NCI-H2107 treated with DMSO at 0.1 percent for 48 hours (cell line): ENCODE data around the gene CHRNA5.

Experiments
- DNase-seq: peaks from one replicate; lab custom pipeline; 2025; ENCODE audit not compliant: unreplicated experiment; lab: John Stamatoyannopoulos, UW

The CHRNA5 gene

DNA sequence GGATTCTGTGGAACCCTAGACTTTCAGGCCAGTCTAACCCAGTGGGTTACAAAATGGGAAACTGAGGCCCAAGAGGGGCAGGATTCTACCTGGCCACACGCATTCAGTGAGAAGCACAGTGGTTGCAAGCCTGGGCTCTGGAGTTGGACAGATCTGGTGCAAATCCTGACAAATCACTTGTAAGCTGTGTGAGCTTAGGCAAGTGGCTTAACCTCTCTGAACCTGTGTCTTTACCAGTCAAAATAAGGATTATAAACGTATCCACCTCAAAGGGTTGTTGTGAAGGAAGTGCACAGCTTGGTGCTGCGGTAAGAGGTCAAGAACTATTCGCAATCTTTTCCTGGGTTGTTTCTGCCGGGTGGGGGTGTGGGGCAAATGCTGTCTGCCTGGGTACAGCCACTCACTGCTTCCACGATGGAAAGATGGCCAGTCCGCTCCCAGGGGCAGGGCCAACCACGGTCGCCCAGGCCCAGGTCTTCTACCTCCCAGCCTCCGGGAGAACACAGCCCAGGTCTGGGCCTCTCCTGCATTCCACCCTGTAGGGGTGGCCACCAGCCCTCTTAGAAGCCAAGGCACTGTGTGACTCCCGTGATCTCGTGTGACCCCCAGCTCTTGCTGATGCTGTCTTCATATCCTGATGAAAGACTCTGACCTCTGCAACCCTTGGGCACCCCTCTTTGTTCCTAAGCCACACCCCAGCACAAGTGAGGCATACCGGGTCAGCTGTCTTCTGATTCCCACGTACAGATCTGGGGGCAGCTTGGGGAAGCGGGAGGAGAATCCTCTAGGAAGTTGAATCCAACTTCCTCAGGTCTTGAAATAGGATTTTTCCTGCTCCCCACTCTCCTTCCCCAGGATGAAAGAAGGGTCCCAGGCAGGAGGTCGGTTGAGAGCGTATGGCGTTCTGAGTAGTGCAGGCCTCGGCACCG lies 54.0 kb downstream of the CHRNA5 start:
- DNase-seq, result no peak

GRCh38 chr15:78620021-78620526 lies 54.8 kb downstream of the CHRNA5 start:
- DNase-seq, result peak; percentile 4

- no peak for DNase-seq
Observed at GRCh38 chr15:78620527-78621421, 55.5 kb downstream of the CHRNA5 start, which contains the start of gene CHRNA3. Gene CHRNA3, minus strand, starts transcription at chr15:78620996. Its CDS starts 202 bp downstream, at chr15:78620794.

- no peak for DNase-seq
Observed at GRCh38 chr15:78621810-78622402, 56.6 kb downstream of the CHRNA5 start.

- DNase-seq, result no peak
Observed at GRCh38 chr15:78623786-78624497, 58.6 kb downstream of the CHRNA5 start.

GRCh38 chr15:78624651-78625590 lies 59.6 kb downstream of the CHRNA5 start:
- DNase-seq, result no peak

GRCh38 chr15:78625606-78626280 lies 60.4 kb downstream of the CHRNA5 start:
- DNase-seq, result peak; percentile 51

DNA sequence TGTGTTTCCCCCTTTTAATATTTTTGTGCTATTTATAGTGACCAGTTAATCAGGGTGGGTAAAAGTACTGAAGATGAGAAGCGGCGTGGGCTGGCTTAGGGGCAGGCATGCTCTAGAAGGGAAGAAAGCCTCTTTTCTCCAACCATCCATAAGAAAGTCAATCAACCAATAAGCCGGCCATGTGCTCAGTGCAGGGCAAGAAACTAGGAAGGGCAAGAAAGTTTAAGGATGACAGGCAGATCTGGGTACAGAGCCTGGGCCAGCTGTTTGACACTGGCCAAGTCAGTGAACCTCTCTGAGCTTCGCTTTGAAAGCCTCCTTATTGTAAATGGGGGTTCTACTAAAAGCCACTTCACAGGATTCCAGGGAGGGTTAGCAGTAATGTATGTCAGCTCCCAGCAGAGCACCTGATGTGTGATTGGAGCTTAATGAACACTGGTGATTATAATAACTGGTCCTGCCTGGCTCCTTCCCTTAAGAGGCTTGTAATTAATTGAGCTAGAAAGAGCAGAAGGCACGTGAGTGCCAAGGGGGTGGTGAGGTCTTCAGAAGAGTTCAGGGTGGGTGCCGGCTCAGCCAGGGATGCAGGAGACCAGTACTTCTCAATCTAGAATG lies 61.2 kb downstream of the CHRNA5 start:
- DNase-seq, result peak; percentile 13

DNA sequence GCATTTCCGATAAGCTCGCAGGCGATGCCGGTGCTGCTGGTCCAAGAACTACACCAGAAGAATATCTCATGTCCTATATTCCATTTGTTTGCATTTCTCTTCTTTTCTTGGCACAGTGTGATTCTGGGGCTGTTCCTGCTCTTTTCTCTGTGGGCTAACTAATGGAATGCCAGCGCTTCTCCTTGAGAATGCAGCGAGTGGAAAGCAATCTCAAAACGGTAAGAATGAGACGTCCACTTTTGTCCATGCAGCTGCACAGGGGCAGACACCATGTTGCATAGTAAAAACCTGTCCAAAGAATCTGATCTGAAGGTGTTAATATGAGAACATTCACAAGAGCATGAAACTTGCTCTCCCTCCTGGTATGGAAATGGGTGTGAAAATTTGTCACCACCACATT lies 62.0 kb downstream of the CHRNA5 start:
- DNase-seq, result no peak

- no peak for DNase-seq
Observed at GRCh38 chr15:78628227-78628626, 62.9 kb downstream of the CHRNA5 start.

- peak; percentile 47 for DNase-seq
Observed at GRCh38 chr15:78629031-78629715, 63.9 kb downstream of the CHRNA5 start.

GRCh38 chr15:78629716-78630065 lies 64.4 kb downstream of the CHRNA5 start:
- DNase-seq, result no peak

DNA sequence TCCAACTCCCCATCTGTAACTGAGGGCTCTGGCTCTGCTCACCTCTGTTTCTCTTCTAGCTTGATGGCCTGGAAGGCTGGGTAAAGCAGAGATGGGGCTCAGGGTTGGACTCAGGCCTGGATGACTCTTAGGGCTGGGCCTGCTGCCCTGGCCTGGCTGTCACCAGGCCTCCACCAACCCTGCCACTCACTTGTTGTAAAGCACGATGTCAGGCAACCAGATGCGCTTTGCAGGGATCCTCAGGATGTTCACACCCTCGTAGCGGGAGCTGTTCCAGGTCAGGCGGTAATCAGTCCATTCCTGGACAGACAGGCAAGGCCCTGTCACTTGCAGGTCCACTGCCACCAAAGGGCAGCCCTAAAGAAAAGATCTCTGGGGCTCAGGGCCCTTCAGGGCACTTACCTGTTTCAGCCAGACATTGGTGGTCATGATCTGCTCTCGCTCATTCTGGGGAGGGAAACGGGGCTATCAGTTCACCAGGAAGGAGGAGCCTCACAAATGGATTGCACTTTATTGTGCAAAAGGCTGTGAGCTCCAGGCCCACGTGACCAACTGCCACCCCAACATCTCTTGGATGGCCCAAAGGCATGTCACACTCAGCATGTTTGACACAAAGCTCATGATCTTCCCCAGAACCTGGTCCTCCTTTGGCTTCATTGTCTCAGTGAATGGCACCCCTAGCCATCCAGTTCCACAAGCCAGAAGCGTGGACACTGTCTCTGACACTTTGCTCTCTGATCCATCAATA lies 65.7 kb downstream of the CHRNA5 start:
- no peak for DNase-seq

GRCh38 chr15:78633348-78633747 lies 68.0 kb downstream of the CHRNA5 start:
- no peak for DNase-seq

DNA sequence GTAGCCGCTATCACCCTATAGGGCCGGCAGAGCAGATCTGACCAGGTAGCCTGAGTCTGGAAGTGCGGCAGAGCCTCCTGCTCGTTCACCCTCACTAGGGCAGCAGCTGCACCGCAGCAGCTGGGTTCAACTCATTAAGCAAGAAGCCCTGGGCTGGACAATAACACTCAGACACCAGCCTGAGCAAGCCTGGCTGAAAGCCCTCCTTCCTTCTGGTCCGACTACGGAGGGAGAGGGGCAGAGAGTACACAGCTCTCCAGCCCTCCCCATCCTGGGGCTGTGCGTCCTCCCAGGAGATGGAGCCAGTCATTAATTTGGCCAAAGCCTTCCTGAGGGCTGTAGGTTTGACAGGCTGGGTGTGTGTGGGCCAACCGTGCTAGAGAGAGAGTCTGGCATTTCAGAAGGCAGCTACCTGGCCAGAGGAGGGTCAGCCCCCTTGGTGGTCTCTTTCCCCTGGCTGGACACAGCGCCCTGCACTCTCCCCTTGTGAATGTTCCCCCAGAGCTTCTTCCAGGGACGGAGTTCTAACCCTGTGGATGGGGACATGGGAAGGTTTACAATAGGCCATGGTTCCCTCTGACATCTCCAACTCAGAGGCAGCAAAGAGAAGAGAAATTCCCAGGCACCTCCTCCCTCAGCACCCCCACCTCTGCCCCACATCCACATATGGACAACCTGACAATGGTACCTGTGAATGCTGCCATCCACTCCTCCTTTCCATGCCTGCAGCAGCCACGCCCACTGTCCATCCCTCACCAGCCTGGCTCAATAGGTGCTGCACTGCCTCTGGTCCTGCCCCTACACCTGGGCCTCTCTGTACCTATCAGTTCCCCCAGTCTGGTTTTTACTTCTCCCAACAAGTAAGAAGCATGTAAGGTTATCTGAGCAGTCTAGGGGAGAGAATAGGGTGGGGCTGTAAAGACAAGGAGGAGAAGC lies 69.2 kb downstream of the CHRNA5 start:
- no peak for DNase-seq

GRCh38 chr15:78635346-78635745 lies 70.0 kb downstream of the CHRNA5 start:
- no peak for DNase-seq
